ENCODE measurements around the gene CDK5. TPM values are rescaled to one million over a fixed set of nuclear protein-coding genes. Genes with fewer than 3 reads are reported as not detected.

CDK5 gene
- total RNA-seq, 2 donors from 2014 or later, result 13.1 to 18.5 TPM

DNA sequence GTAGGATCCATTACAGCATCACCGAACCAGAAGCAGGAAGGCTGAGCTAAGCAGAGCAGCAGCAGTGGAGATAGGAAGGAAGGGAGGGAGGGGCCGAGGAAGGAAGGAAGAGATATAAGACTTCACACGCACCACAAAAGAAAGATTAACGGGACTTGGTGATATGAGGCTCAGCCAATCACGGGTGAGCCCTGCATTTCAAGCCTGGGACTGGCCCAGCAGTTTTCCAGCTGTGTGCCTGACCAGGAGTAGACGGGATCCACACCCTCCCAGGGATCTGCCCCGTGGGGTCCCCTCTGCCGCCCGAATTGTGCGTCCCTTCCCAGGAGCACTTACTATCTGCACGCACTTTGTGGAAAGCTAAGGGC lies 49.6 kb downstream of the CDK5 start:
- Histone ChIP-seq H3K27me3 (replicated peaks; ENCODE audit: insufficient read depth) (peaks cover 6% of the 10 kb centered on the region), H3K9me3 (no peaks in the 10 kb centered on the region), H3K4me3 (no peak overlapping the region), H3K27ac (no peak overlapping the region), H3K4me1 (replicated peaks) (no peaks in the 10 kb centered on the region), H3K36me3 (no peaks in the 10 kb centered on the region)
- TF ChIP-seq POLR2AphosphoS5 (IDR thresholded peaks at IDR 0.05), result no peak
- no peak for TF ChIP-seq POLR2A (IDR thresholded peaks at IDR 0.05)
- TF ChIP-seq, protein P1, sequence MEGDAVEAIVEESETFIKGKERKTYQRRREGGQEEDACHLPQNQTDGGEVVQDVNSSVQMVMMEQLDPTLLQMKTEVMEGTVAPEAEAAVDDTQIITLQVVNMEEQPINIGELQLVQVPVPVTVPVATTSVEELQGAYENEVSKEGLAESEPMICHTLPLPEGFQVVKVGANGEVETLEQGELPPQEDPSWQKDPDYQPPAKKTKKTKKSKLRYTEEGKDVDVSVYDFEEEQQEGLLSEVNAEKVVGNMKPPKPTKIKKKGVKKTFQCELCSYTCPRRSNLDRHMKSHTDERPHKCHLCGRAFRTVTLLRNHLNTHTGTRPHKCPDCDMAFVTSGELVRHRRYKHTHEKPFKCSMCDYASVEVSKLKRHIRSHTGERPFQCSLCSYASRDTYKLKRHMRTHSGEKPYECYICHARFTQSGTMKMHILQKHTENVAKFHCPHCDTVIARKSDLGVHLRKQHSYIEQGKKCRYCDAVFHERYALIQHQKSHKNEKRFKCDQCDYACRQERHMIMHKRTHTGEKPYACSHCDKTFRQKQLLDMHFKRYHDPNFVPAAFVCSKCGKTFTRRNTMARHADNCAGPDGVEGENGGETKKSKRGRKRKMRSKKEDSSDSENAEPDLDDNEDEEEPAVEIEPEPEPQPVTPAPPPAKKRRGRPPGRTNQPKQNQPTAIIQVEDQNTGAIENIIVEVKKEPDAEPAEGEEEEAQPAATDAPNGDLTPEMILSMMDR (IDR thresholded peaks at IDR 0.05), result no peak
- WGBS, result 57% methylated on average over 11 of the region's 11 CpGs
- no peak for DNase-seq (ENCODE audit: low spot score)
- intact Hi-C loops (cut with DNase I), result no loop called here

GRCh38 chr7:151007469-151007898 lies 50.2 kb downstream of the CDK5 start:
- Histone ChIP-seq H3K27ac (no peak overlapping the region), H3K9me3 (no peaks in the 10 kb centered on the region), H3K27me3 (replicated peaks; ENCODE audit: insufficient read depth) (peaks cover 6% of the 10 kb centered on the region), H3K36me3 (no peaks in the 10 kb centered on the region), H3K4me3 (no peak overlapping the region), H3K4me1 (replicated peaks) (no peaks in the 10 kb centered on the region)
- TF ChIP-seq, protein P1 (IDR thresholded peaks at IDR 0.05), result no peak
- TF ChIP-seq POLR2AphosphoS5 (IDR thresholded peaks at IDR 0.05) (no peak), POLR2A (IDR thresholded peaks at IDR 0.05) (no peak)
- intact Hi-C loops (cut with DNase I), result no loop called here
- 92% methylated on average over 7 of the region's 7 CpGs for WGBS
- no peak for DNase-seq (ENCODE audit: low spot score)

GRCh38 chr7:151006590-151007300 lies 51.0 kb downstream of the CDK5 start:
- no peak for DNase-seq (ENCODE audit: low spot score)
- 87% methylated on average over 23 of the region's 23 CpGs for WGBS
- H3K4me1 ChIP-seq (replicated peaks), result no peaks in the 10 kb centered on the region
- no peak overlapping the region for H3K27ac ChIP-seq
- no peak overlapping the region for H3K4me3 ChIP-seq
- H3K9me3 ChIP-seq, result no peaks in the 10 kb centered on the region
- intact Hi-C loops (cut with DNase I), result no loop called here
- H3K36me3 ChIP-seq, result no peaks in the 10 kb centered on the region
- TF ChIP-seq POLR2AphosphoS5 (IDR thresholded peaks at IDR 0.05) (no peak), POLR2A (IDR thresholded peaks at IDR 0.05) (no peak)
- TF ChIP-seq, protein P1 (IDR thresholded peaks at IDR 0.05), result no peak
- peaks cover 6% of the 10 kb centered on the region for H3K27me3 ChIP-seq (replicated peaks; ENCODE audit: insufficient read depth)

DNA sequence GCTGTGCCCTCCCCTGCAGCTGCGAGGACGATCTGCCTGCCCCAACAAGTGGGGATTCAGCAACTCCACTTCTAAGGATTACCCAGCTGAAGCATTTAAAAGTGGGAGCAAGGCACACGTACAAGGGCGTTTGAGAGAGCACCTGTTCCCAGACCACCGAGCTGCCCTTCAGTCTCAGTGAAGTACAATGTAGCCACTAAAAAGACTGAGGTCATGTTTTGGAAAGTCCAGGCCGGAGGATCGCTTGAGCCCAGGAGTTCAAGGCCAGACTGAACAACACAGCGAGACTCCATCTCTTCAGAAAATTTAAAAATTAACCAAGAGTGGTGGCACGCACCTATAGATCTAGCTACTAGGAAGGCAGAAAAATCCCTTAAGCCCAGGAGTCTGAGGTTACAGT lies 52.1 kb downstream of the CDK5 start:
- WGBS, result 75% methylated on average over 9 of the region's 9 CpGs
- intact Hi-C loops (cut with DNase I), result no loop called here

More for the DNA sequence above, 52.1 kb downstream of the CDK5 start:
- no peaks in the 10 kb centered on the region for H3K36me3 ChIP-seq
- H3K27ac ChIP-seq, result no peak overlapping the region
- H3K9me3 ChIP-seq, result no peaks in the 10 kb centered on the region
- H3K4me3 ChIP-seq, result no peak overlapping the region
- peaks cover 6% of the 10 kb centered on the region for H3K27me3 ChIP-seq (replicated peaks; ENCODE audit: insufficient read depth)
- no peak for DNase-seq (ENCODE audit: low spot score)
- TF ChIP-seq, protein P1 (IDR thresholded peaks at IDR 0.05), result no peak
- no peak for TF ChIP-seq POLR2AphosphoS5 (IDR thresholded peaks at IDR 0.05)
- no peak for TF ChIP-seq POLR2A (IDR thresholded peaks at IDR 0.05)
- no peaks in the 10 kb centered on the region for H3K4me1 ChIP-seq (replicated peaks)

Other genes starting within 250 kb of the CDK5 start
- 1 to 10 TPM; 2.1 to 3.1 TPM for gene AOC1, start 205.4 kb downstream of the CDK5 start, total RNA-seq
- gene KCNH2, start 79.6 kb downstream of the CDK5 start, total RNA-seq, result 100 to 1,000 TPM in 1 of 2 donors, 10 to 100 TPM in 1; 10.1 to 184 TPM
- gene NOS3, start 66.9 kb downstream of the CDK5 start, total RNA-seq, result 10 to 100 TPM in 1 of 2 donors, 1 to 10 TPM in 1; 6.1 to 10.4 TPM
- 1 to 10 TPM in 1 of 2 donors, under 1 TPM in 1; 0.18 to 7.1 TPM for gene ATG9B, start 33.4 kb downstream of the CDK5 start, total RNA-seq
- gene ABCB8, start 29.4 kb downstream of the CDK5 start, total RNA-seq, result 10 to 100 TPM; 26.4 to 50.6 TPM
- gene ASIC3, start 9.4 kb downstream of the CDK5 start, total RNA-seq, result 10 to 100 TPM in 1 of 2 donors, 1 to 10 TPM in 1; 1.7 to 11.0 TPM
- gene SLC4A2, start 1.7 kb upstream of the CDK5 start, total RNA-seq, result 100 to 1,000 TPM in 1 of 2 donors, 10 to 100 TPM in 1; 77.1 to 141 TPM
- gene FASTK, start 22.9 kb upstream of the CDK5 start, total RNA-seq, result 100 to 1,000 TPM; 107 to 122 TPM
- 10 to 100 TPM; 79.8 to 99.4 TPM for gene TMUB1, start 25.6 kb upstream of the CDK5 start, total RNA-seq
- gene AGAP3, start 28.6 kb upstream of the CDK5 start, total RNA-seq, result 100 to 1,000 TPM in 1 of 2 donors, 10 to 100 TPM in 1; 80.3 to 112 TPM
- gene GBX1, start 109.8 kb upstream of the CDK5 start, total RNA-seq, result not detected
- gene ASB10, start 129.4 kb upstream of the CDK5 start, total RNA-seq, result not detected
- 1 to 10 TPM in 1 of 2 donors, not detected in 1; 3.0 TPM for gene H2BK1, start 152.6 kb upstream of the CDK5 start, total RNA-seq
- 10 to 100 TPM; 23.3 to 33.3 TPM for gene ABCF2, start 169.3 kb upstream of the CDK5 start, total RNA-seq
- gene CHPF2, start 174.6 kb upstream of the CDK5 start, total RNA-seq, result 10 to 100 TPM; 40.2 to 72.9 TPM
- 100 to 1,000 TPM in 1 of 2 donors, 10 to 100 TPM in 1; 35.6 to 108 TPM for gene SMARCD3, start 190.8 kb upstream of the CDK5 start, total RNA-seq

Measured in prostate gland (tissue), 2 donors.